Measurements from ENCODE around the gene SLF2. TPM values are rescaled to one million over a fixed set of nuclear protein-coding genes. Genes with fewer than 3 reads are reported as not detected.

The SLF2 gene
- total and polyA plus RNA-seq, 9 of the 15 experiments (the other 6 are each of a cell fraction or from before 2014, with no cell fraction given), result 1.7 to 18.4 (median 7.8) TPM

- TF ChIP-seq, protein P1, sequence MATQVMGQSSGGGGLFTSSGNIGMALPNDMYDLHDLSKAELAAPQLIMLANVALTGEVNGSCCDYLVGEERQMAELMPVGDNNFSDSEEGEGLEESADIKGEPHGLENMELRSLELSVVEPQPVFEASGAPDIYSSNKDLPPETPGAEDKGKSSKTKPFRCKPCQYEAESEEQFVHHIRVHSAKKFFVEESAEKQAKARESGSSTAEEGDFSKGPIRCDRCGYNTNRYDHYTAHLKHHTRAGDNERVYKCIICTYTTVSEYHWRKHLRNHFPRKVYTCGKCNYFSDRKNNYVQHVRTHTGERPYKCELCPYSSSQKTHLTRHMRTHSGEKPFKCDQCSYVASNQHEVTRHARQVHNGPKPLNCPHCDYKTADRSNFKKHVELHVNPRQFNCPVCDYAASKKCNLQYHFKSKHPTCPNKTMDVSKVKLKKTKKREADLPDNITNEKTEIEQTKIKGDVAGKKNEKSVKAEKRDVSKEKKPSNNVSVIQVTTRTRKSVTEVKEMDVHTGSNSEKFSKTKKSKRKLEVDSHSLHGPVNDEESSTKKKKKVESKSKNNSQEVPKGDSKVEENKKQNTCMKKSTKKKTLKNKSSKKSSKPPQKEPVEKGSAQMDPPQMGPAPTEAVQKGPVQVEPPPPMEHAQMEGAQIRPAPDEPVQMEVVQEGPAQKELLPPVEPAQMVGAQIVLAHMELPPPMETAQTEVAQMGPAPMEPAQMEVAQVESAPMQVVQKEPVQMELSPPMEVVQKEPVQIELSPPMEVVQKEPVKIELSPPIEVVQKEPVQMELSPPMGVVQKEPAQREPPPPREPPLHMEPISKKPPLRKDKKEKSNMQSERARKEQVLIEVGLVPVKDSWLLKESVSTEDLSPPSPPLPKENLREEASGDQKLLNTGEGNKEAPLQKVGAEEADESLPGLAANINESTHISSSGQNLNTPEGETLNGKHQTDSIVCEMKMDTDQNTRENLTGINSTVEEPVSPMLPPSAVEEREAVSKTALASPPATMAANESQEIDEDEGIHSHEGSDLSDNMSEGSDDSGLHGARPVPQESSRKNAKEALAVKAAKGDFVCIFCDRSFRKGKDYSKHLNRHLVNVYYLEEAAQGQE (IDR thresholded peaks at IDR 0.05; ENCODE audit: borderline replicate concordance), result no peak
- TF ChIP-seq, protein P1 (CRISPR knock-in tag; IDR thresholded peaks at IDR 0.05; ENCODE audit: low read depth), result no peak
- peak; percentile 46; the same call in 1 of the 2 replicates for TF ChIP-seq CBFA2T2 (conservative IDR thresholded peaks at IDR 0.05)
- TF ChIP-seq BACH1 (tag; IDR thresholded peaks at IDR 0.05), result 0 out of 2 replicates have a peak, but pooled peaks have one; percentile 12
- TF ChIP-seq, protein P2, sequence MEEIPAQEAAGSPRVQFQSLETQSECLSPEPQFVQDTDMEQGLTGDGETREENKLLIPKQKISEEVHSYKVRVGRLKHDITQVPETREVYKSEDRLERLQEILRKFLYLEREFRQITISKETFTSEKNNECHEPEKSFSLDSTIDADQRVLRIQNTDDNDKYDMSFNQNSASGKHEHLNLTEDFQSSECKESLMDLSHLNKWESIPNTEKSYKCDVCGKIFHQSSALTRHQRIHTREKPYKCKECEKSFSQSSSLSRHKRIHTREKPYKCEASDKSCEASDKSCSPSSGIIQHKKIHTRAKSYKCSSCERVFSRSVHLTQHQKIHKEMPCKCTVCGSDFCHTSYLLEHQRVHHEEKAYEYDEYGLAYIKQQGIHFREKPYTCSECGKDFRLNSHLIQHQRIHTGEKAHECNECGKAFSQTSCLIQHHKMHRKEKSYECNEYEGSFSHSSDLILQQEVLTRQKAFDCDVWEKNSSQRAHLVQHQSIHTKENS (CRISPR knock-in tag; IDR thresholded peaks at IDR 0.05), result no peak
- TF ChIP-seq NR2C1 (IDR thresholded peaks at IDR 0.05), result no peak
- no peak for TF ChIP-seq NR2C1 (tag; IDR thresholded peaks at IDR 0.05)
- TF ChIP-seq DACH1 (IDR thresholded peaks at IDR 0.05; ENCODE audit: partially characterized antibody), result no peak
- peak; percentile 57; the same call in 1 of the 2 replicates for TF ChIP-seq SMARCA5 (IDR thresholded peaks at IDR 0.05)
- TF ChIP-seq MTA2 (IDR thresholded peaks at IDR 0.05; ENCODE audit: low read depth), result 0 out of 2 replicates have a peak, but pooled peaks have one; percentile 22
- TF ChIP-seq RBM25 (IDR thresholded peaks at IDR 0.05; ENCODE audit: low read depth, low read length, severe bottlenecking), result peak; percentile 98
- TF ChIP-seq DMBX1 (CRISPR knock-in tag; IDR thresholded peaks at IDR 0.05; ENCODE audit: borderline replicate concordance), result peak; percentile 55; the same call in 1 of the 2 replicates
- peak; percentile 56 for TF ChIP-seq POLR2H (tag; IDR thresholded peaks at IDR 0.05; ENCODE audit: low read depth)
- peak; percentile 39; the same call in 1 of the 2 replicates for TF ChIP-seq CBX1 (IDR thresholded peaks at IDR 0.05; ENCODE audit: low read depth)
- 0 out of 2 replicates have a peak, but pooled peaks have one; percentile 31 for TF ChIP-seq ZNF584 (CRISPR knock-in tag; IDR thresholded peaks at IDR 0.05; ENCODE audit: low read depth)
- no peak for TF ChIP-seq IRF2 (CRISPR knock-in tag; IDR thresholded peaks at IDR 0.05)
- TF ChIP-seq CBFA2T3 (IDR thresholded peaks at IDR 0.05), result peak; percentile 73
- 0 out of 2 replicates have a peak, but pooled peaks have one; percentile 12 for TF ChIP-seq PML (IDR thresholded peaks at IDR 0.05; ENCODE audit: low read length)
Measured at GRCh38 chr10:100912013-100912604, 654 bp upstream of the SLF2 start (continued).
